WTC11 (cell line): ENCODE results near the gene KDM2B.

Source experiments
- CREB1 ChIP-seq: sonication (generic); formaldehyde crosslinking; IDR thresholded peaks from 2 replicates; pipeline ENCODE4 v1.8.0; 2023; ENCODE audit warnings: mild to moderate bottlenecking, missing genetic modification reagents
- ESRRA ChIP-seq: sonication (generic); formaldehyde crosslinking; IDR thresholded peaks from 2 replicates; pipeline ENCODE4 v1.8.1; 2022; ENCODE audit warnings: mild to moderate bottlenecking, missing genetic modification reagents, borderline replicate concordance
- RELA ChIP-seq: sonication (generic); formaldehyde crosslinking; IDR thresholded peaks from 2 replicates; pipeline ENCODE4 v1.8.1; 2022; ENCODE audit warnings: missing genetic modification reagents, mild to moderate bottlenecking, borderline replicate concordance
- ZNF219 ChIP-seq: sonication (generic); formaldehyde crosslinking; IDR thresholded peaks from 2 replicates; pipeline ENCODE4 v1.8.0; 2023; ENCODE audit warnings: missing genetic modification reagents, mild to moderate bottlenecking, borderline replicate concordance
- ZNF317 ChIP-seq: sonication (generic); formaldehyde crosslinking; IDR thresholded peaks from 2 replicates; pipeline ENCODE4 v1.8.1; 2023; ENCODE audit warnings: low read depth, mild to moderate bottlenecking, moderate library complexity, missing genetic modification reagents, borderline replicate concordance
- ZNF396 ChIP-seq: fragments of 250-450 bp; sonication (Bioruptor Pico); IDR thresholded peaks from 2 replicates; pipeline ENCODE4 v1.8.0; 2021; ENCODE audit warnings: mild to moderate bottlenecking, moderate library complexity, borderline replicate concordance
- TF ChIP-seq, protein P1 (sequence below): sonication (generic); formaldehyde crosslinking; IDR thresholded peaks from 2 replicates; pipeline ENCODE4 v1.8.0; 2022; ENCODE audit warnings: missing genetic modification reagents
- TF ChIP-seq, protein P2 (sequence below): fragments of 200-600 bp; IDR thresholded peaks from 2 replicates; pipeline ENCODE4 v1.8.0; 2022; ENCODE audit warnings: antibody characterized with exemption

DNA sequence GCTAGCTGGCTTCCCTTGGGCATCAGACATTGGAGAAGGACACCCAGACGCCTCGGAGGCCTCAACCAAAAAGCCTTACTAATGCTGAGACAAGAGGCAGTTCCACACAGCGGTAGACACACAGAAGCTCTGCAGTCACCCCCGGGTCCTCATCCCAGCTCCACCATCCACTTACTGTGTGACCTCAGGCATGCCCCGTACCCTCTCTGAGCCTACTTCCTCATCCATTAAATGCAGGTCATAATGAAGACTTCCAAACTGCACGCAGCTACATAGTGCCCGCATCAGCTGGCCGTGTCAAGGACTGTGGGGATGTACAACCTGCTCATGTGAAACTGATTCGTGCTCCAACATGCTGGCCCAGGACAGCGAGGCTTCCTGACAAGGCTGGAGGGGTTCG is 72.3 kb downstream of the KDM2B start:
- TF ChIP-seq ZNF219 (CRISPR knock-in tag) (no peak), ZNF396 (CRISPR knock-in tag) (no peak), CREB1 (no peak), RELA (CRISPR knock-in tag) (no peak), ZNF317 (CRISPR knock-in tag) (no peak), ESRRA (no peak)
- TF ChIP-seq, protein P1, sequence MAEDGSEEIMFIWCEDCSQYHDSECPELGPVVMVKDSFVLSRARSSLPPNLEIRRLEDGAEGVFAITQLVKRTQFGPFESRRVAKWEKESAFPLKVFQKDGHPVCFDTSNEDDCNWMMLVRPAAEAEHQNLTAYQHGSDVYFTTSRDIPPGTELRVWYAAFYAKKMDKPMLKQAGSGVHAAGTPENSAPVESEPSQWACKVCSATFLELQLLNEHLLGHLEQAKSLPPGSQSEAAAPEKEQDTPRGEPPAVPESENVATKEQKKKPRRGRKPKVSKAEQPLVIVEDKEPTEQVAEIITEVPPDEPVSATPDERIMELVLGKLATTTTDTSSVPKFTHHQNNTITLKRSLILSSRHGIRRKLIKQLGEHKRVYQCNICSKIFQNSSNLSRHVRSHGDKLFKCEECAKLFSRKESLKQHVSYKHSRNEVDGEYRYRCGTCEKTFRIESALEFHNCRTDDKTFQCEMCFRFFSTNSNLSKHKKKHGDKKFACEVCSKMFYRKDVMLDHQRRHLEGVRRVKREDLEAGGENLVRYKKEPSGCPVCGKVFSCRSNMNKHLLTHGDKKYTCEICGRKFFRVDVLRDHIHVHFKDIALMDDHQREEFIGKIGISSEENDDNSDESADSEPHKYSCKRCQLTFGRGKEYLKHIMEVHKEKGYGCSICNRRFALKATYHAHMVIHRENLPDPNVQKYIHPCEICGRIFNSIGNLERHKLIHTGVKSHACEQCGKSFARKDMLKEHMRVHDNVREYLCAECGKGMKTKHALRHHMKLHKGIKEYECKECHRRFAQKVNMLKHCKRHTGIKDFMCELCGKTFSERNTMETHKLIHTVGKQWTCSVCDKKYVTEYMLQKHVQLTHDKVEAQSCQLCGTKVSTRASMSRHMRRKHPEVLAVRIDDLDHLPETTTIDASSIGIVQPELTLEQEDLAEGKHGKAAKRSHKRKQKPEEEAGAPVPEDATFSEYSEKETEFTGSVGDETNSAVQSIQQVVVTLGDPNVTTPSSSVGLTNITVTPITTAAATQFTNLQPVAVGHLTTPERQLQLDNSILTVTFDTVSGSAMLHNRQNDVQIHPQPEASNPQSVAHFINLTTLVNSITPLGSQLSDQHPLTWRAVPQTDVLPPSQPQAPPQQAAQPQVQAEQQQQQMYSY (CRISPR knock-in tag), result no peak
- TF ChIP-seq, protein P2, sequence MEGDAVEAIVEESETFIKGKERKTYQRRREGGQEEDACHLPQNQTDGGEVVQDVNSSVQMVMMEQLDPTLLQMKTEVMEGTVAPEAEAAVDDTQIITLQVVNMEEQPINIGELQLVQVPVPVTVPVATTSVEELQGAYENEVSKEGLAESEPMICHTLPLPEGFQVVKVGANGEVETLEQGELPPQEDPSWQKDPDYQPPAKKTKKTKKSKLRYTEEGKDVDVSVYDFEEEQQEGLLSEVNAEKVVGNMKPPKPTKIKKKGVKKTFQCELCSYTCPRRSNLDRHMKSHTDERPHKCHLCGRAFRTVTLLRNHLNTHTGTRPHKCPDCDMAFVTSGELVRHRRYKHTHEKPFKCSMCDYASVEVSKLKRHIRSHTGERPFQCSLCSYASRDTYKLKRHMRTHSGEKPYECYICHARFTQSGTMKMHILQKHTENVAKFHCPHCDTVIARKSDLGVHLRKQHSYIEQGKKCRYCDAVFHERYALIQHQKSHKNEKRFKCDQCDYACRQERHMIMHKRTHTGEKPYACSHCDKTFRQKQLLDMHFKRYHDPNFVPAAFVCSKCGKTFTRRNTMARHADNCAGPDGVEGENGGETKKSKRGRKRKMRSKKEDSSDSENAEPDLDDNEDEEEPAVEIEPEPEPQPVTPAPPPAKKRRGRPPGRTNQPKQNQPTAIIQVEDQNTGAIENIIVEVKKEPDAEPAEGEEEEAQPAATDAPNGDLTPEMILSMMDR, result no peak
